Measurements from ENCODE around the gene CCDC12.
A peak's percentile ranks its signal among the peaks of the same experiment; 100 is the strongest.
"Not testable (repeated sequence)": the region's sequence is repeated elsewhere in the genome, so short reads cannot be mapped to it uniquely, and the experiment has no call there.

CCDC12 gene

DNA sequence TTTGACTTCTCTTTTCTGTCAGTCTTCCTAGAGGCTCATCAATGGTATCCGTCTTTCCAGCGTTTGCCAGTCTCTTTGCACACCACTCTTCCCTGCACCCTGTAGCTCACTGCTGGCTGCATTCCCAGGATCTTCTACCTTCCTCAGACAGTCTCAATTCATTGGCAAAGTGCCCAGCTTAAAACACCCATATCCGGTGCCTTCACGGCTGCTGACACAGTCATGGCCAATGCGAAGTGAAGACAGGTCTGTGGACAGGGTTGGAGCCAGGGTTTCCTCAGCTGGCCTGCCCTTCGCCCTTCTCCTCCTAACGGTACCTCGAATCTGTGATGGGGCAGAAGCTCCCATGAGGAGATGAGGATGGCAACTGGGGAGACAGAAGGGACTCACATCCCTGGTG, 62.9 kb downstream of the CCDC12 start:
- TF ChIP-seq, protein P1, sequence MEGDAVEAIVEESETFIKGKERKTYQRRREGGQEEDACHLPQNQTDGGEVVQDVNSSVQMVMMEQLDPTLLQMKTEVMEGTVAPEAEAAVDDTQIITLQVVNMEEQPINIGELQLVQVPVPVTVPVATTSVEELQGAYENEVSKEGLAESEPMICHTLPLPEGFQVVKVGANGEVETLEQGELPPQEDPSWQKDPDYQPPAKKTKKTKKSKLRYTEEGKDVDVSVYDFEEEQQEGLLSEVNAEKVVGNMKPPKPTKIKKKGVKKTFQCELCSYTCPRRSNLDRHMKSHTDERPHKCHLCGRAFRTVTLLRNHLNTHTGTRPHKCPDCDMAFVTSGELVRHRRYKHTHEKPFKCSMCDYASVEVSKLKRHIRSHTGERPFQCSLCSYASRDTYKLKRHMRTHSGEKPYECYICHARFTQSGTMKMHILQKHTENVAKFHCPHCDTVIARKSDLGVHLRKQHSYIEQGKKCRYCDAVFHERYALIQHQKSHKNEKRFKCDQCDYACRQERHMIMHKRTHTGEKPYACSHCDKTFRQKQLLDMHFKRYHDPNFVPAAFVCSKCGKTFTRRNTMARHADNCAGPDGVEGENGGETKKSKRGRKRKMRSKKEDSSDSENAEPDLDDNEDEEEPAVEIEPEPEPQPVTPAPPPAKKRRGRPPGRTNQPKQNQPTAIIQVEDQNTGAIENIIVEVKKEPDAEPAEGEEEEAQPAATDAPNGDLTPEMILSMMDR (IDR thresholded peaks at IDR 0.05; ENCODE audit: control extremely low read depth, extremely low read depth, low read depth, missing control alignments) = no peak
- no peak for DNase-seq (ENCODE audit: extremely low spot score)
- CTCF ChIA-PET = interaction anchor here (0.6 to 3.9 kb wide), 8 partner anchors 10 to 311 kb away, joined by 3 to 24 read pairs (median 3); no protein-coding TSS in a partner anchor
- POLR2A ChIA-PET = no interaction called here

DNA sequence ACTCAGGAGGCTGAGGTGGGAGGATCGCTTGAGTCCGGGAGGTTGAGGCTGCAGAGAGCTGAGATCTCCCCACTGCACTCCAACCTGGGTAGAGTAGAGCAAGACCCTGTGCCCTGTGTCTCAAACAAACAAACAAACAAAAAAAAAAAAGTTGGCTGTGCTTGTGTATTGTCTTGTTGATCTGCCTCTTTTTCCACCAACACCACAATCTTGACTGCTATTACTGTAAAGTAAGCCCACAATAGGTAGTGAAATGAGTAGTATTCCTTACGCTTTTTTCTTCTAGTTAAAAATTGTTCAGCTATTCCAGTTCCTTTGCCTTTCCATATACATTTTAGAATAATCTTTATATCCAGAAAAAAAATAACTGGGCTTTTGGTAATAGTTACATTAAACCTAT, 63.6 kb downstream of the CCDC12 start:
- ChIA-PET CTCF (interaction anchor here (0.6 to 3.9 kb wide), 9 partner anchors 10 to 312 kb away, joined by 3 to 24 read pairs (median 3); no protein-coding TSS in a partner anchor), POLR2A (no interaction called here)
- no peak for DNase-seq (ENCODE audit: extremely low spot score)
- TF ChIP-seq, protein P1 (IDR thresholded peaks at IDR 0.05; ENCODE audit: control extremely low read depth, extremely low read depth, low read depth, missing control alignments) = no peak

DNA sequence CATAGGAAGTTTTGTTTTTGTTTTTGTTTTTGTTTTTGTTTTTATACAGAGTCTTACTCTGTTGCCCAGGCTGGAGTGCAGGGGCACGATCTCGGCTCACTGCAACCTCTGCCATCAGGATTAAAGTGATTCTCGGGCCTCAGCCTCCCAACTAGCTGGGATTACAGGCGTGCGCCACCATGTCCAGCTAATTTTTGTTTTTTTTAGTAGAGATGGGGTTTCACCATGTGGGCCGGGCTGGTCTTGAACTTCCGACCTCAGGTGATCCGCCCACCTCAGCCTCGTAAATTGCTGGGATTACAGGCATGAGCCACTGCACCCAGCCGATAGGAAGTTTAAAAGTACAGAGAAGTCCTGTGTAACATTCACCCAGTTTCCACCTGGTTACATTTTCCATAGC, 65.6 kb downstream of the CCDC12 start:
- DNase-seq (ENCODE audit: extremely low spot score); POLR2A ChIA-PET: not testable (repeated sequence)
- CTCF ChIA-PET = interaction anchor here (1.7 to 1.9 kb wide), 2 partner anchors 9 to 37 kb away, joined by 5 to 6 read pairs; no protein-coding TSS in a partner anchor

DNA sequence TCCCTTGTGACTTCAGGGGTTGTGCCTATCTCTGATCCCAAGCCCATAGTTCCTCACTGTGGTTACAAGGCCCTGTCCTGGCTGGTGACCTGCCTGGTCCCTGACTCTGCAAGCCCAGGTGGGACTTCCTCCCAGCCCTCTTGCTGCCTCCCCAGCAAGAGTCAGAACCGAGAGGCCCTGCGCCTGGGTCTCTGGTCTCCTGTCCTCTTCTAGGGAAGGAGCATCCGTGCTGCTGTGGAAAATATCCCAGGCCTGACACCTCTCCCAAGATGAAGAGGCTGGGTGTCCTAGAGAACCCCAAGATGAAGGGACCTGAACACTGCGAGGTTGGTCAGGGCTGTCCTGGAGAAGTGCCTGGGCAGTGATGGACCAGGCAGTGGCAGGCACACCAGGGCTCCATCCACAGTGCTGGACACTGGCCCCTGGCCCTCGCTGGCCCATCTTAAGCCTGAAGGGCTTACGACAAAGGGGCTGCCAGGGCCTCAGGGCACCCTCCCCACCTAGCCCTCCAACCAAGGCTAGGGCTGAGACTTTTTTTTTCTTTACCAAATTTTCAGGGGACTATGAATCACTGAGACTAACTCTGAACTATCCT, 66.3 kb downstream of the CCDC12 start:
- TF ChIP-seq, protein P1 (IDR thresholded peaks at IDR 0.05; ENCODE audit: control extremely low read depth, extremely low read depth, low read depth, missing control alignments) = no peak
- ChIA-PET POLR2A (no interaction called here), CTCF (interaction anchor here (0.6 to 2.4 kb wide), 31 partner anchors 9 to 422 kb away, joined by 3 to 21 read pairs (median 6); partner anchors contain the start of gene TMIE)
- DNase-seq (ENCODE audit: extremely low spot score) = no peak

DNA sequence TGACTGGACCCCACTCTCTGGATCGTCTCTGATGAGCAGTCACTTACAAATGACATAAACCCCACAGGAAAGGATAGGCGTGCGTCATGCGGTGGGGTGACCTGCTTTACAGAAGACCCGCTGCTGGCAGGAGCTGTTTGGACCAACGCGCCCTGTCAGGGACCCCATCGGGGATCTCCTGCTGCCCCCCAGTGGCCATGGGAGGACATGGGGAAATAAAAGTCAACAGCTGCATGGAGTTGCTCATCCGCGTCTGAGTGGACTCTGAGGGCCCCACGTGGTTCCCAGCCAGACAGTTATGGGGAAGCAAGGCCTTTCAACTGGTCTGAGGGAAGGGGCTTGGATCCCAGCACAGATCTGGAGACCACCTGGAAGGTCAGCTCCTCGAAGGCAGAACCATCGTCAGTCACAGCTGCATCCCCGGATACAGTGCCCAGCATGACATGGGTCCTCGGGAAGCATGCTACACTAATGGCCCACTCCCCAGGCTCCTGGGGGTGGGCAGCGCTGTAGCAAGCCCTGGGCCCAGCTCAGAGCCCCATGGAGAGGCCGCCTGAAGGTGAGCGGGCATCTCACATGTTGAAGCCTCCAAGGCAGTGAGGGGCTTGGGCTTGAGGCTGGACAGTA, 66.9 kb downstream of the CCDC12 start:
- TF ChIP-seq, protein P1 (IDR thresholded peaks at IDR 0.05; ENCODE audit: control extremely low read depth, extremely low read depth, low read depth, missing control alignments) = peak; percentile 83
- peak; percentile 92 for DNase-seq (ENCODE audit: extremely low spot score)
- CTCF ChIA-PET = interaction anchor here (0.6 to 2.4 kb wide), 32 partner anchors 9 to 421 kb away, joined by 3 to 21 read pairs (median 5); partner anchors contain the start of gene TMIE
- POLR2A ChIA-PET = no interaction called here

DNA sequence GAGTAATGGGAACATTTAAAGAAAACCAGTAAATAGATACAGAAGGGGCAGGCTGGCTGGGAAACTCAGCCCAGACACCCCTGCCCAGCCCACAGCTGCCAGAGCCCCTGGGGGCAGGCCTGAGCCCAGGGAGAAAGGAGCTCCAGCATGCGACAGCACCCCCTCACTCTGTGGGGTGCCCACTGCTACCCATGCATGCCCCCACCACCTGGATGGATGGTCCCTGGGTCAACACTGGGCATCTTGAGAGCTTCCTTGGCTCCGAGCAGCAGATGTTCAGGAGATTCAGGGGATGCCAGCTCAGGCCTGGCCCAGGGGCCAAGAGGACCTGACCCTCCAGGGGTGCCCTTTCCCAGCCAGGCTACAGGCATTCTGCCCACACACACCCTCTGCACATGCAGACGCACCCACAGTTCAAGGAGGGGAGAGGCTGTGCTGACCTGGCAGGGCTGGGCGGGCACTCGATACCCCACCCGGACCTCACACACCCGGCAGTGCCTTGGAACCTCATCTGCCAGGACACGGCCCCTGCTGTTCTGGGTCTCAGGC, 67.5 kb downstream of the CCDC12 start:
- CTCF ChIA-PET = interaction anchor here (0.7 to 2.4 kb wide), 28 partner anchors 9 to 421 kb away, joined by 3 to 21 read pairs (median 6); partner anchors contain the start of gene TMIE
- POLR2A ChIA-PET = no interaction called here
- no peak for DNase-seq (ENCODE audit: extremely low spot score)
- TF ChIP-seq, protein P1 (IDR thresholded peaks at IDR 0.05; ENCODE audit: control extremely low read depth, extremely low read depth, low read depth, missing control alignments) = no peak

Data from GM10248 (cell line).